ENCODE results near the gene THBS2.

Gene THBS2

GRCh38 chr6:169177516-169178166 lies 76.0 kb downstream of the THBS2 start:
- DNase-seq = no peak

GRCh38 chr6:169176361-169176991 lies 77.2 kb downstream of the THBS2 start:
- no peak for DNase-seq

DNA sequence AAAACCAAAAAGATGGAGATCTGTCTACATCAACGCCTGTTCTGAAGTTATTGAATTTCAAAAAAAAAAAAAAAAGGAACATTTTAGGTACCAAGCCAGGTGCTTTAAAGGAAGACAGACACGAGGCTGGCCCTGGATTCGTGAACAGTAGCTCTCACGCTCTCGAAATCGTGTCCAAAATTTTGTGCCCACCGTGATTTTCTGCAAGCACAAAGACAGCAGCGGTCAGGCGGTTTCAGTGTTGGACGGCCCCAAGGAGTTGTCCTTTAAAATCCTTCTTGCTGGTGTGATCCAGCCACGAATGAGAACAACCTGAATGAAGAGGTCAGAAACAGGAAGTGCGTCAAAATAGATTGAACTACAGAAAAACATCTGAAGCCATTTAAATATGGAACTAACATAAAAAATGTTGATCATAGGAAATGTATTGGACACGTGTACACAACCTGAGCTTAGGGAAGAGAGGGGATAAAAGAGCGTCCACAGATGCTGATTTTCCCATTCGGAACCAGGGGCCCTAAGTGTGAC lies 78.2 kb downstream of the THBS2 start:
- no peak for DNase-seq

DNA sequence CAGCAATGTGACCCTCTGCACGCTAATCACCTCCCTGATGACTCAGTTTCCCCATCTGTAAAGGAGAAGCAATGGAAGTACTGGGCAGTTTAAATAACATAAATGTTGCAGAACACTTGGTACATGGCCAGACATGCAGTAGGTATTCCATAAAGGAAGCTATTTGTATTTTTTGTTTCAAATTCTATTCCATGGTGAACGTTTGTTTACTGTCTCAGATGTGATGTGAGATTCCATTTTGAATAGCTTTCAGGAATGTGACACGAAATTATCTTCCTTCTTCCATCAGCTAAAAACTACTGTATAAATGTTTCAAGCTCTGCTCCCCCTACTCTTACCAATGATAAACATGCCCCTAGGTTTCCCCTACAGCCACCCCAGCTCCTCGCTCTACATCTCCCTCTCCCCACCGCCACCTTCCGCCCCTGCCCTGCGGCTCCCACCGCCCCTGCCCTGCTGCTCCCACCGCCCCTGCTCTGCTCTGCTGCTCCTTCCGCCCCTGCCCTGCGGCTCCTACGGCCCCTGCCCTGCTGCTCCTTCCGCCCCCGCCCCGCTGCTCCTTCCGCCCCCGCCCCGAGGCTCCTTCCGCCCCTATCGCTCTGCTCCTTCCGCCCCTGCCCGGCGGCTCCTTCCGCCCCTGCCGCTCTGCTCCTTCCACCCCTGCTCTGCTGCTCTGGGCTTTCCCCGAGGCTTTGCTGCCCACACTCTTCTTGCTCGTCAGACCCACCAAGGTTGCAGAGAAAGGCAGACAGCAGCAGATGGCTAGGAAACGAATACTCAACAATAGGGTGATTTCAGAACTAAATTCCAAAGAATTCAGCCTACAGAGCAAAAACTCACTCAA lies 78.9 kb downstream of the THBS2 start:
- no peak for DNase-seq

DNA sequence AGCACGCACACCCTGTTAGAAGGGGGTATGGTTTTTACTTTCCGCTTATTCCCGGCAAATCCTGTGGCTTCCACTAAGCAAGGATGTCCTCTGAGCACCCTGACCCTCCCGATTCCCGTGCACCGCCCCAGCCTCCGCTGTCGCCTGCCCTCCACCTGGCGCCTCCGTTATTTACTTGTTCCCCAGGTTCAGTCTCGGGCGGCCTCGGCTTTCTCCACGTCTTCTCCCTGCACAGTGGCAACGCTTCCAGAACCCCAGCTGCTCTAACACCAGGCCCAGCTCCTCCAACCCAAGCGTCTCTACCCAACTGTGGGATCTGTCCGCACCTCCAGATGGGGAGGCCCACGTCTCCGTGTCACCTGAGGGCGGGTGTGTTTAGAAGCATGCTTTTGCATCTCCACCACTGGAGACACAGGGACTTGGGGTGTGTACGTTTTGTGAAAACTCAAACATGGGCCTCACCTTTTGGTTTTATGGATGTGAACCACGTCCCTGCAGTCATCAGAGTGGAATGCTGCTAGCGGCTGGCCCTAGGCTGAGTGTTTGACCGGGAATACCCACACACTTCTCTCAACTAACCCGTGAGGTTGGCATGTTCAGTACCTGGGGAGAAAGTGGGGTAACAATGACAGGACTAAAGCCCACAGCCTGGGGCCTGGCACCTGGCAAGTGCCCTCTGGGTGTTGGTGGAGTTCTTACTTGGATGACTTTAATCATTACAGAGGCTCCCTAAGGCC lies 79.9 kb downstream of the THBS2 start:
- DNase-seq = no peak

DNA sequence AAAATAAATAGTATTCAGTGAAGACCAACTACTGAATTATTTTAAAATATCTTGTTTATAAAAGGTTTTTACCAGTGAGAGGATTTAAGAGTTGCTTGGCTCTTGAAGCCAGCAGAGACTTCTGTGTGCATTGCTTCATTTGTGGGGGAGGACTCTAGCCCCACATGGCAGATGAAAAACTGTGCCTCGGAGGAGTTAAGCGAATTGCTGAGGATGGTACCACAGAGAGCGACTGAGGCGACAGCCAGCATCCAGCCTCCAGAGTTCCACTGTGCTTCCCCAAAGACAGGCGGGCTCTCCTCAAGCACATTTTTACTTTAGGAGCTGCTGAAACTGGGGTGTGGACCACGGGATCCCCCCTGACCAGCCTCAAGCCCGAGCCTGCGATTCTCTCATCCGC lies 80.7 kb downstream of the THBS2 start:
- no peak for DNase-seq

DNA sequence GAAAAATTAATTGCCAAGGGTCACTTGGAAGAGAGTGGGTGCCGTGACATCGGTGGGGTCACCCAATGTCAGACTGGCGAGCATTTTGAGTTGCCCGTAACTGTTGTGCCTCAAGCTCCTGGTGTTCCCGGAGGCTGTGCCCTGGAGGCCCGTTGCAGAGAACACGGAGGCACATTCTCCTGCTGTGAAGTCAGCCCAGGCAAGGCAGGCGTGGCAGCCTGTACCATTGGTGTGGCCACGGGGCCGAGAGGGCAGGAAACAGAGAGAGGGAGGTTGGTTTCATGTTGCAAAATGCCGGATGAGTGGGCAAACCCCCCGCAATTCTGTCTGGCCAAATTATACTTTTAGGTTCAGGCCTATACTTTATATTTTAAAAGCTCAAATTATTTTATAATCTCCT lies 81.2 kb downstream of the THBS2 start:
- DNase-seq = no peak

DNA sequence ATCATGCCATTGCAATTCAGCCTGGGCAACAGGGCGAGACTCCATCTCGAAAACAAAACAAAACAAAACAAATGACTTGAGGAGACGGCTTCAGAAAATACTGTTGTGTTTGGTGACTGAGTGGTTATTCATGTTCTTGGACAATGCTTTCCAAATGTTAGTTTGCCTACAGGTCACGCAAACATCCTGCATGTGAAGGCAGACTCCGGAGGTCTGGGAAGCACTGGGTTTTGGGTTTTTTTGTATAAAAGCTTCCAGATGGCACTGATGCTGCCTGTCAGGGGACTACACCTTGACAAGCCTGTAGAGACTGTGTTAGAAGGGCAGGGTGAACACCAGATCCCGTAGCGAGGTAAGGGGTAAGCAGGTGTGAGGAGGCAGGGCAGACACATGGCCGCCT lies 81.7 kb downstream of the THBS2 start:
- DNase-seq = no peak

GRCh38 chr6:169171016-169171415 lies 82.6 kb downstream of the THBS2 start:
- no peak for DNase-seq

GRCh38 chr6:169170583-169170955 lies 83.1 kb downstream of the THBS2 start:
- DNase-seq = no peak

- DNase-seq = no peak
These were observed 83.6 kb downstream of the THBS2 start for GRCh38 chr6:169169941-169170582.

DNA sequence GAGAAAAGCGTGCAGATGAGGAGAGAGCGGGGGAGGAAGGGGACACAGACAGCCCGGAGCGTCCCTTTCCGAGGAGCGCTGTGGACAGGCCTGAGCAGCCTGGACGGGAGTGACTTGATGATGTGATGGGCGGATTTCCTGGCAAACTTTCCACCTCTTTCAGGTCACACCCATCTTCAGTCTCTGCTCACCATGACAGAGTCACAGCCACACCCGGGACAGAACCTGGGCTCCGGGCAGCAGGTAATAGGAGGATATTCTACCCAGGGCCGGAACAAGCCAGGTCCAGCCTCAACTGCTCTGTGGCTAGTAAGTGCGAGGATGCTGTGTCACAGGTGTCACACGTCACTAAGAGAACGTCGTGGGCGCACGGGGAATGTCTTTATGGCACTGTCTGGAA lies 84.3 kb downstream of the THBS2 start:
- DNase-seq = no peak

GRCh38 chr6:169168706-169169105 lies 84.9 kb downstream of the THBS2 start:
- no peak for DNase-seq

- no peak for DNase-seq
These were observed 85.4 kb downstream of the THBS2 start for GRCh38 chr6:169168302-169168630.

DNA sequence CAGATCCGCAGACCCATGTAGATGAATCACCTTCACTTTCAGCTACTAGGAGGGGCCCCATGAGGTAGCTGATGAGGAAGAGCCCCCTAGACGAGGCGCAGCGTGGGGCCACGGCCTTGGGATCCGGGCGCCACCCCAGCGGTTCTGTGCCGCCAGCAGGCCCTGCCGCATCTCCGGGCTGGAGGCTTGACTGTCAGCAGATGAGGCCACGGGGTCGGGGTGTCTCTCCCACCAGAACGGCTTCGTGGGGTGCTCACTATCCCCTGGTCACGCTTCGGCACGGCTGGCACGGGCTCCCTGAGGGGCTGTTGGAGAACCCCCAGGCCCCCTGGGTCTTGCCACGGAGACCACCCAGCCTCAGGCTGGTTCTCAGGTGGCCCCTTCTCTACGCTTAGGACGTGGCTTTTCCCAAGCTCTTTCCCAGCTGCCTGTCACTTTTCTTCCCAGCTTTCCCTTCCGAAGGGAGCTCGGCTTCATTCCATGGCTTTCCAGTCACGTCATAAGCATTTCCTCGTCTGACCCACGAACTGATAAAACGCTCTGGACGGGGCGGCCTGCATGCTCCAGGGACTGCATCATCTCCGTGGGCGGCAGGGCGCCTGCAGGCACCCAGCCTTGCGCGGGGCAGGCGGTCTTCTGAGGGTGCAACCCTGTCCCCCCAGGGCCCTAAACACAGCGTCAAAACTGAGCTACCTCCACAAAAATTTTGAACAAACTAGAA lies 85.9 kb downstream of the THBS2 start:
- DNase-seq = no peak

- no peak for DNase-seq
These were observed 86.6 kb downstream of the THBS2 start for GRCh38 chr6:169166896-169167580.
